SU-DHL-6 (cell line): ENCODE measurements around the gene MTMR10.

Source experiments
- EZH2phosphoT487 ChIP-seq: fragments of 200-600 bp; sonication (generic), shearing (Covaris generic); conservative IDR thresholded peaks from 2 replicates; pipeline ENCODE4 v1.6.1; 2018; ENCODE audit warnings: mild to moderate bottlenecking, antibody characterized with exemption, low read length, moderate library complexity, mixed read lengths
- TF ChIP-seq, protein P1 (sequence below): fragments of 200-600 bp; sonication (generic); IDR thresholded peaks from one replicate; pipeline ENCODE4 v1.5.1; 2017; ENCODE audit warnings: antibody characterized with exemption, mild to moderate bottlenecking, low read length, moderate library complexity; ENCODE audit not compliant: insufficient read depth, poor library complexity, severe bottlenecking

DNA sequence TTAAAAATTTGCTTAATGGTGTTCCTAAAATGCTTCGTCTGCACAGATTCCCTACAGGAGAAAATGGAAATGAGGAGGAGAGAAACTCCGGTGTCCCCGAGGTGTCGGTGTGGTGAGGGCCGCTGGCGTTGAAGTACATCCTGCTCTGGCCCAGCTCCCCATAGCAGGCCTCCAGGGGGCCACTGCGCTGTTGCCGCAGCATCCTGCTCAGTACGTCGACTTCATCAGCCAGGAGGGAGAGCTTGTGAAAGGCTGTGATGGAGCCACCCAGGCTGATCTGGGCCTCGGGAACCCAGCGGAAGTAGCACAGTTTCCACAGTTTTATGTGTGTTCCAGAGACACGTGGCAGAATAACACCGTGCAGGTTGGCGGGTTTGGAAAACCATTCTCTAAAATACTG lies 49.9 kb downstream of the MTMR10 start:
- TF ChIP-seq, protein P1, sequence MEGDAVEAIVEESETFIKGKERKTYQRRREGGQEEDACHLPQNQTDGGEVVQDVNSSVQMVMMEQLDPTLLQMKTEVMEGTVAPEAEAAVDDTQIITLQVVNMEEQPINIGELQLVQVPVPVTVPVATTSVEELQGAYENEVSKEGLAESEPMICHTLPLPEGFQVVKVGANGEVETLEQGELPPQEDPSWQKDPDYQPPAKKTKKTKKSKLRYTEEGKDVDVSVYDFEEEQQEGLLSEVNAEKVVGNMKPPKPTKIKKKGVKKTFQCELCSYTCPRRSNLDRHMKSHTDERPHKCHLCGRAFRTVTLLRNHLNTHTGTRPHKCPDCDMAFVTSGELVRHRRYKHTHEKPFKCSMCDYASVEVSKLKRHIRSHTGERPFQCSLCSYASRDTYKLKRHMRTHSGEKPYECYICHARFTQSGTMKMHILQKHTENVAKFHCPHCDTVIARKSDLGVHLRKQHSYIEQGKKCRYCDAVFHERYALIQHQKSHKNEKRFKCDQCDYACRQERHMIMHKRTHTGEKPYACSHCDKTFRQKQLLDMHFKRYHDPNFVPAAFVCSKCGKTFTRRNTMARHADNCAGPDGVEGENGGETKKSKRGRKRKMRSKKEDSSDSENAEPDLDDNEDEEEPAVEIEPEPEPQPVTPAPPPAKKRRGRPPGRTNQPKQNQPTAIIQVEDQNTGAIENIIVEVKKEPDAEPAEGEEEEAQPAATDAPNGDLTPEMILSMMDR = no peak
- TF ChIP-seq EZH2phosphoT487 = no peak
